ENCODE results near the gene ABAT.

DNA sequence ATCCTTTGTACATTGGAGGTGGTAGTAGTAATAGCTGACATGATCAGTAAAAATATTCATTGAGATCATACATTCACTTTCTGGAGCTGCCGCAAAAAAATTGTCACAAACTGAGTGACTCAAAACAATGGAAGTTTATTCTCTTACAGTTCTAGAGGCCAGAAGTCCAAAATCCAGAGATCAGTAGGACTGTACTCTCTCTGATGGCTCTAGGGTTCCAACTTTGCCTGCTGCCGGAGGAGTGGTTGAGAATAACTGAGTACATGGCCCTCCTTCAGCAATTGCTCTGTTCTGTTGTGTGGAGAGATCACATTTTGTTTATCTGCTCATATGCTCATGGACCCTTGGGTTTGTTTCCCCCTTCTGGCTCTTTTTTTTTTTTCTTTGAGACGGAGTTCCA is 23.5 kb downstream of the ABAT start:
- TF ChIP-seq, protein P1, sequence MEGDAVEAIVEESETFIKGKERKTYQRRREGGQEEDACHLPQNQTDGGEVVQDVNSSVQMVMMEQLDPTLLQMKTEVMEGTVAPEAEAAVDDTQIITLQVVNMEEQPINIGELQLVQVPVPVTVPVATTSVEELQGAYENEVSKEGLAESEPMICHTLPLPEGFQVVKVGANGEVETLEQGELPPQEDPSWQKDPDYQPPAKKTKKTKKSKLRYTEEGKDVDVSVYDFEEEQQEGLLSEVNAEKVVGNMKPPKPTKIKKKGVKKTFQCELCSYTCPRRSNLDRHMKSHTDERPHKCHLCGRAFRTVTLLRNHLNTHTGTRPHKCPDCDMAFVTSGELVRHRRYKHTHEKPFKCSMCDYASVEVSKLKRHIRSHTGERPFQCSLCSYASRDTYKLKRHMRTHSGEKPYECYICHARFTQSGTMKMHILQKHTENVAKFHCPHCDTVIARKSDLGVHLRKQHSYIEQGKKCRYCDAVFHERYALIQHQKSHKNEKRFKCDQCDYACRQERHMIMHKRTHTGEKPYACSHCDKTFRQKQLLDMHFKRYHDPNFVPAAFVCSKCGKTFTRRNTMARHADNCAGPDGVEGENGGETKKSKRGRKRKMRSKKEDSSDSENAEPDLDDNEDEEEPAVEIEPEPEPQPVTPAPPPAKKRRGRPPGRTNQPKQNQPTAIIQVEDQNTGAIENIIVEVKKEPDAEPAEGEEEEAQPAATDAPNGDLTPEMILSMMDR (IDR thresholded peaks at IDR 0.05), result no peak
- TF ChIP-seq POLR2A (IDR thresholded peaks at IDR 0.05), result no peak

Measured in Peyer's patch (tissue), 4 donors.